ENCODE data around the gene ADRM1. TPM values are rescaled to one million over a fixed set of nuclear protein-coding genes. Genes with fewer than 3 reads are reported as not detected.

The ADRM1 gene
- total and polyA plus RNA-seq, 2 experiments from 2014 or later = 206 to 243 TPM

- TF ChIP-seq CTCF (conservative IDR thresholded peaks at IDR 0.05; ENCODE audit: low read depth in 2 of 2) = no peak
- no peak for TF ChIP-seq CREB1 (CRISPR knock-in tag; IDR thresholded peaks at IDR 0.05; ENCODE audit: low read depth)
- no peak for TF ChIP-seq POLR2AphosphoS5 (IDR thresholded peaks at IDR 0.05; ENCODE audit: low read depth)
- no peak for TF ChIP-seq NANOG (IDR thresholded peaks at IDR 0.05; ENCODE audit: borderline replicate concordance)
- no peak for TF ChIP-seq EZH2 (IDR thresholded peaks at IDR 0.05; ENCODE audit: low read depth, unreplicated experiment)
- TF ChIP-seq JUNB (IDR thresholded peaks at IDR 0.05; ENCODE audit: unreplicated experiment) = no peak
- no peak for TF ChIP-seq ZNF331 (CRISPR knock-in tag; IDR thresholded peaks at IDR 0.05; ENCODE audit: low read depth)
These were observed 13.8 kb downstream of the ADRM1 start (continued) for GRCh38 chr20:62316331-62317166.

DNA sequence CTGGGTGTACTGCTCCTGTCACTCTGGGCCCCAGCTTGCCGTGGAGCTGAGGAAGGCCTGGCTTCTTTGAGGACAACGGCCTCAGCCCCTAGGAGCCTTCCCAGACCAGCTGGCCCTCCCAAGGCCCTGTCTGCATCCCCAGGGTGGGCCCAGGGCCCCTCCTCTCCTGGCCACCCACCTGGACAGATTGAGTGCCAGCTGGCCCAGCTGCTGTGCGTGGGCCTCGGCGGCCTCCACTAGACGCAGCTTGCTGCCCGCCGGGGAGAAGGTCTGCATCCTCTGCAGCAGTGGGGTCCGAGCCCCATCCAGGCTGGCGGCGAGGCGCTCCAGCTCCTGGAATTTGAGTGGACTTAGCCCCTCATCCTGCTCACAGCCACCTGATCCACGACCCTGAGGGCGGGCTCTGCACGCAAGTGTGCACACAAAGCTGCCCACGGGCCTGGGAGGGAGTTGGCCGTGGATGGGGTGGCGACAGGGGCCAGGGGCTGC is 14.4 kb downstream of the ADRM1 start:
- no peak overlapping the region for H2AFZ ChIP-seq
- no peaks in the 10 kb centered on the region for H4K20me1 ChIP-seq (replicated peaks; ENCODE audit: insufficient read depth)
- no peaks in the 10 kb centered on the region for H3K79me2 ChIP-seq (replicated peaks; ENCODE audit: insufficient read depth)
- H3K27me3 Mint-ChIP-seq (ENCODE audit: insufficient read depth, low read depth, poor library complexity) = peaks cover 45% of the 10 kb centered on the region
- H3K4me1 ChIP-seq (ENCODE audit: insufficient read depth) = no peaks in the 10 kb centered on the region
- H3K27me3 ChIP-seq (ENCODE audit: insufficient read depth) = no peaks in the 10 kb centered on the region
- H3K36me3 Mint-ChIP-seq (ENCODE audit: low read depth) = peaks cover 73% of the 10 kb centered on the region
- peaks cover 47% of the 10 kb centered on the region for H3F3A ChIP-seq (replicated peaks; ENCODE audit: low read depth)
- H3K4me3 ChIP-seq = no peak overlapping the region
- ATAC-seq = no peak
- peaks cover 31% of the 10 kb centered on the region for H3K36me3 ChIP-seq (ENCODE audit: insufficient read depth)
- DNase-seq (ENCODE audit: low spot score) = no peak
- no peak overlapping the region for H3K27ac Mint-ChIP-seq
- H3K4me2 ChIP-seq = no peak overlapping the region
- no peak overlapping the region for H3K4me3 Mint-ChIP-seq
- no peaks in the 10 kb centered on the region for H3K9me2 ChIP-seq (ENCODE audit: insufficient read depth)
- no peaks in the 10 kb centered on the region for H3K4me1 Mint-ChIP-seq
- no peak overlapping the region for H3K27ac ChIP-seq (ENCODE audit: low read depth)
- peaks cover 23% of the 10 kb centered on the region for H3K9me3 Mint-ChIP-seq
- TF ChIP-seq CTCF (conservative IDR thresholded peaks at IDR 0.05; ENCODE audit: low read depth in 2 of 2) (no peak), JUNB (IDR thresholded peaks at IDR 0.05; ENCODE audit: unreplicated experiment) (no peak), ZNF114 (CRISPR knock-in tag; IDR thresholded peaks at IDR 0.05) (no peak), EZH2phosphoT487 (IDR thresholded peaks at IDR 0.05; ENCODE audit: unreplicated experiment) (no peak), ZNF331 (CRISPR knock-in tag; IDR thresholded peaks at IDR 0.05; ENCODE audit: low read depth) (no peak), POLR2AphosphoS5 (IDR thresholded peaks at IDR 0.05; ENCODE audit: low read depth) (no peak), NANOG (IDR thresholded peaks at IDR 0.05; ENCODE audit: borderline replicate concordance) (no peak), ETS1 (IDR thresholded peaks at IDR 0.05) (no peak), EZH2 (IDR thresholded peaks at IDR 0.05; ENCODE audit: low read depth, unreplicated experiment) (no peak), CREB1 (CRISPR knock-in tag; IDR thresholded peaks at IDR 0.05; ENCODE audit: low read depth) (no peak), STAT1 (IDR thresholded peaks at IDR 0.05; ENCODE audit: unreplicated experiment) (no peak)
- TF ChIP-seq, protein P1, sequence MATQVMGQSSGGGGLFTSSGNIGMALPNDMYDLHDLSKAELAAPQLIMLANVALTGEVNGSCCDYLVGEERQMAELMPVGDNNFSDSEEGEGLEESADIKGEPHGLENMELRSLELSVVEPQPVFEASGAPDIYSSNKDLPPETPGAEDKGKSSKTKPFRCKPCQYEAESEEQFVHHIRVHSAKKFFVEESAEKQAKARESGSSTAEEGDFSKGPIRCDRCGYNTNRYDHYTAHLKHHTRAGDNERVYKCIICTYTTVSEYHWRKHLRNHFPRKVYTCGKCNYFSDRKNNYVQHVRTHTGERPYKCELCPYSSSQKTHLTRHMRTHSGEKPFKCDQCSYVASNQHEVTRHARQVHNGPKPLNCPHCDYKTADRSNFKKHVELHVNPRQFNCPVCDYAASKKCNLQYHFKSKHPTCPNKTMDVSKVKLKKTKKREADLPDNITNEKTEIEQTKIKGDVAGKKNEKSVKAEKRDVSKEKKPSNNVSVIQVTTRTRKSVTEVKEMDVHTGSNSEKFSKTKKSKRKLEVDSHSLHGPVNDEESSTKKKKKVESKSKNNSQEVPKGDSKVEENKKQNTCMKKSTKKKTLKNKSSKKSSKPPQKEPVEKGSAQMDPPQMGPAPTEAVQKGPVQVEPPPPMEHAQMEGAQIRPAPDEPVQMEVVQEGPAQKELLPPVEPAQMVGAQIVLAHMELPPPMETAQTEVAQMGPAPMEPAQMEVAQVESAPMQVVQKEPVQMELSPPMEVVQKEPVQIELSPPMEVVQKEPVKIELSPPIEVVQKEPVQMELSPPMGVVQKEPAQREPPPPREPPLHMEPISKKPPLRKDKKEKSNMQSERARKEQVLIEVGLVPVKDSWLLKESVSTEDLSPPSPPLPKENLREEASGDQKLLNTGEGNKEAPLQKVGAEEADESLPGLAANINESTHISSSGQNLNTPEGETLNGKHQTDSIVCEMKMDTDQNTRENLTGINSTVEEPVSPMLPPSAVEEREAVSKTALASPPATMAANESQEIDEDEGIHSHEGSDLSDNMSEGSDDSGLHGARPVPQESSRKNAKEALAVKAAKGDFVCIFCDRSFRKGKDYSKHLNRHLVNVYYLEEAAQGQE (IDR thresholded peaks at IDR 0.05; ENCODE audit: unreplicated experiment) = no peak

Data from GM23338 (cell line).